Right ventricle myocardium inferior (tissue), 1 donor: ENCODE measurements around the gene IL31. TPM values are rescaled to one million over a fixed set of nuclear protein-coding genes. Genes with fewer than 3 reads are reported as not detected.

ENCODE experiments used
- ATAC-seq: fragments of 200-7000 bp; cut with Tn5 transposase; one replicate; pipeline ENCODE4 v1.9.1; 2020; ENCODE audit warnings: mild to moderate bottlenecking, moderate library complexity
- DNase-seq: peaks from one replicate; pipeline ENCODE4 v3.0.0; 2021; ENCODE audit errors: missing footprints
- intact Hi-C: fragments of 100-400 bp; cut with DNase I; formaldehyde crosslinking; loops from one replicate; pipeline ENCODE4 v1.11.0; 2022
- total RNA-seq: library from RNA; stranded (reverse); fragmentation: NEBNext Ultra II Directional; extraction: Animal tissue kit (Norgen Biotek cat#: 25700); gene quantifications from one replicate; pipeline ENCODE4 v1.2.1, GENCODE V29; 2021
- donor health status: DM: no; HTN: yes; CAD: no; lungs with severe emphysema.

The IL31 gene
- total RNA-seq, 1 donor from 2014 or later: not detected

DNA sequence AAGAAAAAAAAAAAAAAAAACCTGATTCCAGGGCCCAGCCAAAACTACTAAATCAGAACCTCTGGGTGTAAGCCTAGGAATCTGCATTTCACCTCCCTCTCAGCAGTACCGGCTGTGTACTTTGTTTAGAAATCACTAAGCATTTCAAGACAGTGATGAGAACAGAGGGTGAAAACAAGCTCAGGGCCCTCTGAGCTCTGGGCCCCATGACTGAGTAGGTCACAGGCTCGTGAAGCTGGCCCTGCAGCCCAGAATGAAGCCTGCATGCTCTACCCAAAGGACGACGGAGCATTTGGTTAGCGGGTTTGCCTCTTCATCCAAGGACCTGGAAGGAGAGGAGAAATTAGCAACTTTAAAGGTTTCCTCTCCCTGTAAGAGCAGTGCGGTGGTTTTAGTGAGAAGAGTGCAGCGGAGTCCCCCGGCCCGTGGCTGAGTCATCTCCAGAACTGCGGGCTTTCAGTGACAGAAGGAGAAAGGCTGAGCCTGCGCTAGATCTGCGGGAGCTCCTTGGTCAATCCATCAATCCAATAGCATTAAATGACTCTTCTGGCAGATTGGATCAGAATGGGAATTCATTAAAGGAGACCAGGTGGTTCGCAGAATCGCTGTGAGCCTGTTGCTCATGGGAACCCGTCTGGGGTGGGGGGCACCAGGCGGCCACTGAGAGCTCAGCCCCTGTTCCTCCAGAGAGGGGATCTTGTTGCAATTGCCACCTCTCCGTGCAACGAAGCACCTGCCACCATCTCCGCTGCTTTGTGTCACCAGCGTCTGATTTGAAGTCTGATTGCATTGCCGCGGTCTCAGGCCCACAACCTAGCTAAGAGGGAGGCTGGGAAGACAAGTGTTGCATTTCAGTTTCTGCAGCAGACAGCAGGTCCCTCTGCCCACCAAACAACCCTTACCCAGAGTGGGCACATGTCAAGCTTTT lies 7.3 kb downstream of the IL31 start:
- intact Hi-C loops: no loop called here
- DNase-seq (no peak), ATAC-seq (no peak)

- DNase-seq (no peak), ATAC-seq (no peak)
- intact Hi-C loops: no loop called here
These were observed 11.0 kb downstream of the IL31 start for GRCh38 chr12:122162976-122163375.

GRCh38 chr12:122161682-122162081 lies 12.3 kb downstream of the IL31 start:
- ATAC-seq: no peak

GRCh38 chr12:122160761-122161160 lies 13.3 kb downstream of the IL31 start:
- no peak for ATAC-seq
- intact Hi-C loops: no loop called here

More at GRCh38 chr12:122161682-122162081, 12.3 kb downstream of the IL31 start:
- intact Hi-C loops: no loop called here
- DNase-seq: no peak

GRCh38 chr12:122159882-122160281 lies 14.1 kb downstream of the IL31 start:
- ATAC-seq: no peak
- no peak for DNase-seq
- intact Hi-C loops: no loop called here

More at GRCh38 chr12:122160761-122161160, 13.3 kb downstream of the IL31 start:
- no peak for DNase-seq

DNA sequence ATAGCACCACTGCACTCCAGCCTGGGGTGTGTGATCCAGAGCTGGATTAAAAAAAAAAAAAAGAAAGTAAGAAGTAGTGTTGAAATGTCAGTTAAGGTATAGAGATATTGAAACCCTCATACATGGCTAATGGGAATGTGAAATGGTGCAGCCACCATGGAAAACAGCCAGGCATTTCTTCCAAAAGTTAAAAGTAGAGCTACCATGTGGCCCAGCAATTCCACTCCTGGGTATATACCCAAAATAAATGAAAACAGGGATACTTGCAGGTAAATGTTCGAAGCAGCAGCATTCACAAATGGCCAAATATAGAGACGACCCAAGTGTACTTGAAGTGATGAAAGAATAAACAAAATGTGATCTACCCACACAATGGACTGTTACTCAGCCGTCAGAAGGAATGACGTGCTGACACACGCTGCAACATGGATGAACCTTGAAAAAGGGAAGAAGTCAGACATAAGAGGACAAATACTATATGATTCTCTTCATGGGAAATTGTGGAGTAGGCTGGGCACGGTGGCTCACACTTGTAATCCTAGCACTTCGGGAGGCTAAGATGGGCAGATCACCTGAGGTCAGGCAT lies 15.2 kb downstream of the IL31 start:
- DNase-seq (no peak), ATAC-seq (no peak)
- intact Hi-C loops: no loop called here

- ATAC-seq (no peak), DNase-seq (no peak)
- intact Hi-C loops: no loop called here
These were observed 18.3 kb downstream of the IL31 start for GRCh38 chr12:122155705-122156104.

- intact Hi-C loops: no loop called here
- DNase-seq: no peak
These were observed 21.3 kb downstream of the IL31 start for GRCh38 chr12:122152754-122153153.

DNA sequence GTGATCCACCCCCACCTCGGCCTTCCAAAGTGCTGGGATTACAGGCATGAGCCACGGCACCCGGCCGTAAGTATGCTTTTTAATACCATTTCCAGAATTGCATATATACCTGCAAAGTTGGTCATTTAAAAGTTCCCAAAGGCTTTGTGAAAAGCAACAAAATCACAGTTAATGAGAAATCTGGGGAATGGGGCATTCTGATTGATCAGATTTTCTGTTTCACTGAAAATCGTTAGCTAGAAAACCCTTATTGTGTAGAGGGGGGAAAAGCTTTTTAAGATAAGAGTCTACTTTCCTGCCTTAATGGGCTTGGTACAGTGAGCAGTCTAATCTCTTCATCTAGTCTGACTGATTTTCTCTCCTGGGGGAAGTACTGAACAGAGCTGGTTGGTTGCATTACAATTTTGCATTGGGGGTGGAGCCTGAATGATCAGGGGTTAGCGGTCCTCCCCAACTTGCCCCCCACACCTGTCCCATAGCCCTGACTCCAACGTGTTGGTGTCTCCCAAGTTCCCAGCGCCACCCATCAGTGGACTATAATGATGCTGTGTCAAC lies 23.8 kb downstream of the IL31 start:
- ATAC-seq (no peak), DNase-seq (no peak)
- intact Hi-C loops: no loop called here

More at GRCh38 chr12:122152754-122153153, 21.3 kb downstream of the IL31 start:
- no peak for ATAC-seq

DNA sequence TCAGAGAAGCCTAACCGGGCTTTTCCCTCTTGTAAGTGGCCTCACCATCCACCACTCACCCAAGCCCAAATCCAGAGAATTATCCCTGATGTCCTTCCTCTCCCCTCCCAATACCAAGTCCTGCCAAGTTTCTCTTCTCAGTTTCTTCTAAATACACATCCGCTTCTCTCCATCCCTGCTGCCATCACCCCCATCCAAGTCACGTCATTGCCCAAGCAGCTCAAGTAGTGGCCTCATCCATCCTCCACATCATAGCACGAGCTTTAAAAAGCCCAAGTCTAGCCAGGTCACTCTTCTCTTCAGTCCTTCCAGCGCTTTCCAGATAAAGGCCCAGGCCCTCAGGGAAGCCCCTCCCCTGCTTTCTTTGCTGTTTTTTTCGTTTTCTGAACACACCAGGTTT lies 25.4 kb downstream of the IL31 start:
- DNase-seq (no peak), ATAC-seq (peak; percentile 55)
- intact Hi-C loops: no loop called here

- ATAC-seq (no peak), DNase-seq (no peak)
- intact Hi-C loops: no loop called here
These were observed 26.3 kb downstream of the IL31 start for GRCh38 chr12:122147514-122148290.

GRCh38 chr12:122145505-122146330 lies 28.3 kb downstream of the IL31 start:
- no peak for DNase-seq
- no peak for ATAC-seq
- intact Hi-C loops: no loop called here

GRCh38 chr12:122144885-122145284 lies 29.1 kb downstream of the IL31 start:
- DNase-seq (no peak), ATAC-seq (no peak)
- intact Hi-C loops: no loop called here

- no peak for DNase-seq
- intact Hi-C loops: no loop called here
- no peak for ATAC-seq
These were observed 31.2 kb downstream of the IL31 start for GRCh38 chr12:122142857-122143256.

- ATAC-seq (no peak), DNase-seq (no peak)
- intact Hi-C loops: no loop called here
These were observed 31.9 kb downstream of the IL31 start for GRCh38 chr12:122141911-122142725.

DNA sequence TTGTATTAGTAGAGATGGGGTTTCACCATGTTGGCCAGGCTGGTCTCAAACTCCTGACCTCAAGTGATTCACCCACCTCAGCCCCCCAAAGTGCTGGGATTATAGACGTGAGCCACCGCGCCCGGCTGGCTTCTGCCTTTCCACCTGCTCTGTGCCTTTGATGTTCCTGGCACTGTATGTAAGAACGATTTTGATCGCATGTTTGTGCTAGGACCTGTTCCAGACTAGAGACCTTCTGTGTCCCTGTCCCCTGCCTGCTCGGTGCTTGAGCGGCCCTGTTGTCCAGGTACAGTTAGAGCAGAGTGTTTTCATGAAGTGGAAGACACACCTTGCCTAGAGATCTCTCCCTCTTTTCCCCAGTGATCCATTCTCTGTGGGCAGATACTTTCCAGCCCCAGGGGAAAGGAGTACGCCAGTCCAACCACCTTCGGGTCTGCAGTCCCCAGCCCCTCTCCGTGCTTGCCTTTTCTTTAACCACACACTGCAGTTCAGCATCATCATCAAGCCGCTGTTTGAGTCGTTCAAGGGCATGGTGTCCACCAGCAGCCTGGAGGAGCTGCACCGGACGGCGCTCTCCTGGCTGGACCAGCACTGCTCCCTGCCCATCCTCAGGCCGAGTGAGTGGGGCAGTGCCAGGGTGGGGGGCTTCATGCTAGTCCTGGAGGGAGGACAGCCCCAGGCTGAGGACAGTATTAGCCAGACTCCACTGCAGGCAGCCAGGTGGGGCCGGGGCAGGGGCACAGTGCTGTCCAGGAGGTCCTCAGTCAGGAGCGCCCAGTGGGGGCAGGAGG lies 33.4 kb downstream of the IL31 start:
- DNase-seq (no peak), ATAC-seq (no peak)
- intact Hi-C loops: no loop called here

GRCh38 chr12:122139941-122140340 lies 34.1 kb downstream of the IL31 start:
- intact Hi-C loops: no loop called here
- no peak for ATAC-seq
- no peak for DNase-seq
